Measurements from ENCODE around the gene AP5Z1.

Gene AP5Z1

DNA sequence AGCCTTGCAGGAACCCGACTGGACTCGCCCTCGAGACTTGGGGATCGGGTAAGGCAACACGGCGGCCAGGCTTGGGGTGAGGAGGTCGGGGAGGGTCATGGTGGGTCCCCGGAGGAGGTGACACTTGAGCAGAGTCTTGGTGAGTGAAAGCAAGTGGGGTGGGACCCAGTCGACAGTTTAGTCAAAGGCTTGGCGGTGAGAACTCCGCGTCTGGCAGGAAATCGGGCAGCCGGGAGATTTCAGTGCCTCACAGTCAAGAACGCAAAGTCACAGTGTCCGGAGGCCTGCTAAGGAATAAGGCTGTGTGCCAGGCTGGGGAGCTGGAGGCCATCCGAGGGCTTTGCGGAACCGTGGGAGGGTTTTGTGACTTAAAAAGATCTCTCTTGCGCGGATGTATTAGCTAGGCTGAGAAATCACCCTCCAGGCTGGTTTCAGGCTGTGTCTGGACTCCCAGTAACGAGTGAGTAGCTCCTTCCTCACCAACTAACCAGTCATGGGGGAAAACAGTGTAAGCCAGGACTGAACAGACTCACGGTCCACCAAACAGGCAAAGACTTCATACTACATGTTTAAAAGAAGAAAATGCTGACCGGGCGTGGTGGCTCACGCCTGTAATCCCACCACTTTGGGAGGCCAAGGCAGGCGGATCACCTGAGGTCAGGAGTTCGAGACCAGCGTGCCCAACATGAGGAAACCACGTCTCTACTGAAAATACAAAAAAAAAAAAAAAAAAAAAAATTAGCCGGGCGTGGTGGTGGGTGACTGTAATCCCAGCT lies 613 bp downstream of the AP5Z1 start:
- H3K4me3 ChIP-seq (ENCODE audit: insufficient read depth, low read depth, low read length, poor library complexity, severe bottlenecking) = peak overlapping the region; percentile 72
- peak; percentile 36 to 45 (median 38) for DNase-seq
- peaks cover 9% of the 10 kb centered on the region for H3K4me1 ChIP-seq (ENCODE audit: control insufficient read depth, insufficient read depth, low read length, poor library complexity, severe bottlenecking)
- H3K27me3 ChIP-seq (replicated peaks; ENCODE audit: control insufficient read depth, insufficient read depth, low read length, poor library complexity, severe bottlenecking) = no peaks in the 10 kb centered on the region
- peak overlapping the region; percentile 92 for H3K27ac ChIP-seq (ENCODE audit: insufficient read depth, low read length, poor library complexity, severe bottlenecking)
- peaks cover 11% of the 10 kb centered on the region for H3K36me3 ChIP-seq (ENCODE audit: control insufficient read depth, insufficient read depth, low read length)
- no peaks in the 10 kb centered on the region for H3K9me3 ChIP-seq (ENCODE audit: control insufficient read depth, low read length)

DNA sequence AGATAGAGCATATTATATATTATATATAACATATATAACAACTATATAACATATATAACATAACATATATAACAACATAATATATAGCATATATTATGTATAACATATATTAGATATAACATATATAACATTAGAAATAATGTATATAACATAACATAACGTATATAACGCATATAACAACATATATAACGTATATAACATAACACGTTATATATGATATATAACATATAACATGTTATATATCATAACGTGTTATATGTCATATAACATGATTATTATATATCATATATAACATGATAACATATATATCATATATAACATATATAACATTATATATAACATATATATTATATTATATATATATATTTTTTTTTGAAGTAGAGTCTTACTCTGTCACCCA lies 3.7 kb downstream of the AP5Z1 start:
- Histone ChIP-seq H3K36me3 (ENCODE audit: control insufficient read depth, insufficient read depth, low read length) (peaks cover 42% of the 10 kb centered on the region), H3K9me3 (ENCODE audit: control insufficient read depth, low read length) (no peaks in the 10 kb centered on the region), H3K27ac (ENCODE audit: insufficient read depth, low read length, poor library complexity, severe bottlenecking) (no peak overlapping the region), H3K4me1 (ENCODE audit: control insufficient read depth, insufficient read depth, low read length, poor library complexity, severe bottlenecking) (peaks cover 9% of the 10 kb centered on the region), H3K4me3 (ENCODE audit: insufficient read depth, low read depth, low read length, poor library complexity, severe bottlenecking) (no peak overlapping the region), H3K27me3 (replicated peaks; ENCODE audit: control insufficient read depth, insufficient read depth, low read length, poor library complexity, severe bottlenecking) (no peaks in the 10 kb centered on the region)
- DNase-seq = no peak

DNA sequence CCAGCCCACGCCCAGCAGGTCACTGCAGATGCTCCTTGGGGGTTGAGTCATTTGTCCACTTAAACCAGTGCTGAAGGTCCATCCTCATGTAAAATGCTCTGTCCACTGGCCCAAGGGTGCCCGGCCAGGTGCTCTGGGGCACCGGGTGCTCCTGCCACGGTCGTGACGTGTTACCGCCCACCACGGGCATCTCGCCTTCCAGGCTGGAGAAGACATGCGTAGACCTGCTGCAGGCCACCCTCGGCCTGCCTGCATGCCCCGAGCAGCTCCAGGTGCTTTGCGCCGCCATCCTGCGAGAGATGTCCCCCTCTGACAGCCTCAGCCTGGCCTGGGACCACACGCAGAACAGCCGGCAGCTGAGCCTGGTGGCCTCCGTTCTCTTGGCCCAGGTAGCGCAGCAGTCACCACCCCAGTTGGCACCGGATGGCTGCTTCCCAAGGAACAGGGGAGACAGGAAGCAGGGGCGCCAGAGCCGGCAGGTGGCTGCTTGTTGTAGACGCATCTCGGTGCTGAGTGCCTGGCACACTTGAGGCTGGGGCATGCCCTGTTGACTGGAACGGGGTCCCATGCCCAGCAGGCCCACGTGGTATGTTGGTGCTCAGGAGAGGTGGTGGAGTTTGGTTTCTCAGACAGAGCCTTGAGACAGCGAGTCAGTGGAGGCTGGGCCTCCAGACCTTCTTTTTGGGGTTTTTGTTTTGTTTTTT lies 6.1 kb downstream of the AP5Z1 start:
- no peak overlapping the region for H3K27ac ChIP-seq (ENCODE audit: insufficient read depth, low read length, poor library complexity, severe bottlenecking)
- H3K4me3 ChIP-seq (ENCODE audit: insufficient read depth, low read depth, low read length, poor library complexity, severe bottlenecking) = no peak overlapping the region
- peaks cover 66% of the 10 kb centered on the region for H3K36me3 ChIP-seq (ENCODE audit: control insufficient read depth, insufficient read depth, low read length)
- no peak for DNase-seq
- peaks cover 4% of the 10 kb centered on the region for H3K4me1 ChIP-seq (ENCODE audit: control insufficient read depth, insufficient read depth, low read length, poor library complexity, severe bottlenecking)
- no peaks in the 10 kb centered on the region for H3K27me3 ChIP-seq (replicated peaks; ENCODE audit: control insufficient read depth, insufficient read depth, low read length, poor library complexity, severe bottlenecking)
- H3K9me3 ChIP-seq (ENCODE audit: control insufficient read depth, low read length) = no peaks in the 10 kb centered on the region

DNA sequence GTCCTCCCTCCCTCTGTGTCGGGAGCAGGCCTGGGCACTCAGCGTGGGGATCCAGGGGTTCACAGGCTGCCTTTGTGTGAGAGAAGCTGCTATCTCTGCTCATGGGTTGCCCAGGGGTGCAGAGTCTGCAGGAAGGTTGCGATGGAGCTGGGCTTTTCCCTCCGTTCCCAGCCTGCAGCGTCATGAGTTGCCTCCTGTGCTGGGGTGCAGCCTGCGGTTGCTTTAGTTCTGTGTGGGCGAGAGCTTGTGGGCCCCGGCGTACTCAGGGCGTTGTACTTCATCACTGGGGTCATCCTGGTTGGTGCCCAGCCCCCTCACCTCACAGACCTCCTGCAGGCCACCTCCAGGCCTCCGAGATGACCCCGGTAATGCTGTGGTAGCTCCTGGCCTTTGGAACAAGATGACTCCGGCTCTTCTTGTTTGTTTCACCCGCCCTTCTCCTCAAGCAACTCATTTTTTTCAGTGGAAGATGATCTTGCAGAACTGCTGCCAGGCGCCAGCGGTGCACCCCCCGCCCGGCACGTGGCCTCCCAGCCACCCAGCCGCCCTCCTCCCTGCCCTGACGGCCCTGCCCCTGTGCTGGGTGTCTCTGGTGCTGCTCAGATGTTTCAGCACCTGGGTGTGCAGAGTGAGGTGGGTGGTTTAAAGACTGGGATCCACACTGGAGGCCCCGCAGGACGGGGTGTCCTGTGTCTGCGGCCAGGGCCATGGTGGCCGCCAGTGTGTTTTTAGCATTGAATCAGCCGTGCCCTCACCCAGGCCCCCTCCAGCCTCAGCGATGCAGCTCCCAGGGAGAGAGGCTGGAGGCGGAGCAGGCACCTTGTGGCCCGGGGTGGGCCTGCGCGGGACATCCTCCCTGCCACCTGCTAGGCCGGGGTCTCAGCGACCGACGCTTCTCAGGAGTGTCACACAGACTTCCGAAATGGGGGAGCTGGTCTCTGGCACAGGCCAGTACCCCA lies 7.2 kb downstream of the AP5Z1 start:
- Histone ChIP-seq H3K4me1 (ENCODE audit: control insufficient read depth, insufficient read depth, low read length, poor library complexity, severe bottlenecking) (no peaks in the 10 kb centered on the region), H3K36me3 (ENCODE audit: control insufficient read depth, insufficient read depth, low read length) (peaks cover 75% of the 10 kb centered on the region), H3K4me3 (ENCODE audit: insufficient read depth, low read depth, low read length, poor library complexity, severe bottlenecking) (no peak overlapping the region), H3K9me3 (ENCODE audit: control insufficient read depth, low read length) (no peaks in the 10 kb centered on the region), H3K27ac (ENCODE audit: insufficient read depth, low read length, poor library complexity, severe bottlenecking) (no peak overlapping the region), H3K27me3 (replicated peaks; ENCODE audit: control insufficient read depth, insufficient read depth, low read length, poor library complexity, severe bottlenecking) (no peaks in the 10 kb centered on the region)
- DNase-seq = no peak

DNA sequence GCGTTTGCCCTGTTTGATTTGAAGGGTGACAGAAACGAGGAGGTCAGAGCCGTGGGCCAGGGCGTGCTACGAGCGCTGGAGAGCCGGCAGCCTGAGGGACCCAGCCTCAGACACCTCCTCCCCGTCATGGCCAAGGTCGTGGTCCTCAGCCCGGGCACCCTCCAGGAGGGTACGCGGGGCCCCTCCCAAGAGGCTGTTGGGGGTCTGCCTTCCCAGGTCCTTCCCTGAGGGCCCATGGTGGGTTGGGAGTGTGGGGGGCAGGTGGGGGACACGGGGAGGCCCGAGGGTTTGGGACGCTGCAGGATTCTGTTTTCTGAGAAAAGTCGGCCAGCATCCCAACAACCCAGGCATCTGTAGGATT lies 7.8 kb downstream of the AP5Z1 start:
- no peaks in the 10 kb centered on the region for H3K4me1 ChIP-seq (ENCODE audit: control insufficient read depth, insufficient read depth, low read length, poor library complexity, severe bottlenecking)
- no peak overlapping the region for H3K4me3 ChIP-seq (ENCODE audit: insufficient read depth, low read depth, low read length, poor library complexity, severe bottlenecking)
- no peaks in the 10 kb centered on the region for H3K9me3 ChIP-seq (ENCODE audit: control insufficient read depth, low read length)
- peaks cover 76% of the 10 kb centered on the region for H3K36me3 ChIP-seq (ENCODE audit: control insufficient read depth, insufficient read depth, low read length)
- H3K27me3 ChIP-seq (replicated peaks; ENCODE audit: control insufficient read depth, insufficient read depth, low read length, poor library complexity, severe bottlenecking) = no peaks in the 10 kb centered on the region
- no peak overlapping the region for H3K27ac ChIP-seq (ENCODE audit: insufficient read depth, low read length, poor library complexity, severe bottlenecking)
- DNase-seq = no peak

DNA sequence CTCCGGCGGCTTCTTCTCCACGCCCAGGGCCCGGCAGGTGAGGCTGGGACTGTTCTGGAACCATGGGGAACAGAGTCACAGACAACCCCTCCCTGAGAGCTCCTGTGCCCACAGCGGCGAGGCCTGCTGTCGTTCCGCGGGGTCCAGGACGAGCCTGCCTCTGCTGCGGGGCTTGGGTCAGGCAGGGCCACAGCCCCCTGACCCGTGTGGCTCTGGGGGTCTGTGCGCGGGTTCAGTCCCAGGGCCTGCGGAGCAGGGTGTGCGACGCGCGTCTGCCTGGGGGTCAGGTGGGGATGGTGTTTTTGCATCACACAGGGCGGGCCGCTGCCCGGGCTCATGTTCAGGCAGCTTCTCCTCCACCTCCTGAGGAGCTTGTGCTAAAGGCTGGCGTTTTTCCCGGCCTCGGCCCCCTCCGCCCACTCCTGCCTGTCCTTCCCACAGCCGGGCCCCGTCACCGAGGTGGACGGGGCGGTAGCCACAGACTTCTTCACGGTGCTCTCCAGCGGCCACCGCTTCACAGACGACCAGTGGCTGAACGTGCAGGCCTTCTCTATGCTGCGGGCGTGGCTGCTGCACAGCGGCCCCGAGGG lies 8.4 kb downstream of the AP5Z1 start:
- no peak overlapping the region for H3K4me3 ChIP-seq (ENCODE audit: insufficient read depth, low read depth, low read length, poor library complexity, severe bottlenecking)
- no peaks in the 10 kb centered on the region for H3K4me1 ChIP-seq (ENCODE audit: control insufficient read depth, insufficient read depth, low read length, poor library complexity, severe bottlenecking)
- no peak for DNase-seq
- no peak overlapping the region for H3K27ac ChIP-seq (ENCODE audit: insufficient read depth, low read length, poor library complexity, severe bottlenecking)
- no peaks in the 10 kb centered on the region for H3K27me3 ChIP-seq (replicated peaks; ENCODE audit: control insufficient read depth, insufficient read depth, low read length, poor library complexity, severe bottlenecking)
- H3K36me3 ChIP-seq (ENCODE audit: control insufficient read depth, insufficient read depth, low read length) = peaks cover 82% of the 10 kb centered on the region
- no peaks in the 10 kb centered on the region for H3K9me3 ChIP-seq (ENCODE audit: control insufficient read depth, low read length)

DNA sequence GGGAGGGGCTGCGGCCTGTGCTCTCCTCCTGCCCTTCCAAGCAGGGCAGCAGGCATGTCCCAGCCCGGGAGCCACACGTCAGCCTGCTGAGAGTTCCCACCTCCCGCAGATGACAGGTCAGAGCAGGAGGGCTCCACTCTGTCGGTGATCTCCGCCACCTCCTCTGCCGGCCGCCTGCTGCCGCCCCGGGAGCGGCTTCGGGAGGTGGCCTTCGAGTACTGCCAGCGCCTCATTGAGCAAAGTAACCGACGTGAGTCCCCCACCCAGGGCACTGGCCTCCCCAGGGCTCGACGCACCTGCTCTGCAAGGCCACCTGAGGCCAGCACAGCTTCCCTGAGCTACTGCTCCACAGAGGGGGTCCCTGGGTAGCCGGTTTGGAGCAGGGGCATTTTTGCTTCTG lies 9.4 kb downstream of the AP5Z1 start:
- DNase-seq = no peak
- Histone ChIP-seq H3K27me3 (replicated peaks; ENCODE audit: control insufficient read depth, insufficient read depth, low read length, poor library complexity, severe bottlenecking) (no peaks in the 10 kb centered on the region), H3K36me3 (ENCODE audit: control insufficient read depth, insufficient read depth, low read length) (peaks cover 90% of the 10 kb centered on the region), H3K4me1 (ENCODE audit: control insufficient read depth, insufficient read depth, low read length, poor library complexity, severe bottlenecking) (no peaks in the 10 kb centered on the region), H3K9me3 (ENCODE audit: control insufficient read depth, low read length) (no peaks in the 10 kb centered on the region), H3K4me3 (ENCODE audit: insufficient read depth, low read depth, low read length, poor library complexity, severe bottlenecking) (no peak overlapping the region), H3K27ac (ENCODE audit: insufficient read depth, low read length, poor library complexity, severe bottlenecking) (no peak overlapping the region)

DNA sequence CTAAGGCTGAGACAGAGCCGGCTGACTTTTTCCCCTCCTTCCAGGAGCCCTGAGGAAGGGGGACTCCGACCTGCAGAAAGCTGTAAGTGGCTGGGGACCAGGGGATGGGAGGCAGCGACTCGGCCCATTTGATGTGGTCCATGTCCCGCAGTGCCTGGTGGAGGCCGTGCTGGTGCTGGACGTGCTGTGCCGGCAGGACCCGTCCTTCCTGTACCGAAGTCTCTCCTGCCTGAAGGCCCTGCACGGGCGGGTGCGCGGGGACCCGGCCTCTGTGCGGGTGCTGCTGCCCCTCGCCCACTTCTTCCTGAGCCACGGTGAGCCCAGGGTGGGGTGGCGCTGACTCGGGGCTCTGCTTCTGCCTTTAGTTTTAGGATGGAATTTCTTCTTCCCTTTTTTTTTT lies 9.9 kb downstream of the AP5Z1 start:
- H3K27me3 ChIP-seq (replicated peaks; ENCODE audit: control insufficient read depth, insufficient read depth, low read length, poor library complexity, severe bottlenecking) = no peaks in the 10 kb centered on the region
- H3K9me3 ChIP-seq (ENCODE audit: control insufficient read depth, low read length) = no peaks in the 10 kb centered on the region
- H3K4me1 ChIP-seq (ENCODE audit: control insufficient read depth, insufficient read depth, low read length, poor library complexity, severe bottlenecking) = no peaks in the 10 kb centered on the region
- no peak for DNase-seq
- no peak overlapping the region for H3K27ac ChIP-seq (ENCODE audit: insufficient read depth, low read length, poor library complexity, severe bottlenecking)
- H3K36me3 ChIP-seq (ENCODE audit: control insufficient read depth, insufficient read depth, low read length) = peaks cover 96% of the 10 kb centered on the region
- H3K4me3 ChIP-seq (ENCODE audit: insufficient read depth, low read depth, low read length, poor library complexity, severe bottlenecking) = no peak overlapping the region

DNA sequence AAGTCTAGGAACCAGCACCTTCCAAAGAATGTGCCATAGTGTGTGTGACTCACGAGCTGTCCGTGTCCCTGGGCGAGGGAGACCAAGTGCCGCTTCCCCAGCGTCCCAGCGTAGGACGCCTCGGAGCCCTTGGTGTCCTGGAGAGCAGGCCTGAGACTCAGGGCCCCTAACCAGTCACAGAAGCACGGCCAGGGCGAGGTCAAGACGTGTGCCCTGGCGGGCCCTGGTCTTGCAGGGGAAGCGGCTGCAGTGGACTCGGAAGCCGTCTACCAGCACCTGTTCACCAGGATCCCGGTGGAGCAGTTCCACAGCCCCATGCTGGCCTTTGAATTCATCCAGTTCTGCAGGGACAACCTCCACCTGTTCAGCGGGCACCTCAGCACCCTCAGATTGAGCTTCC lies 10.6 kb downstream of the AP5Z1 start:
- H3K4me1 ChIP-seq (ENCODE audit: control insufficient read depth, insufficient read depth, low read length, poor library complexity, severe bottlenecking) = no peaks in the 10 kb centered on the region
- H3K27ac ChIP-seq (ENCODE audit: insufficient read depth, low read length, poor library complexity, severe bottlenecking) = no peak overlapping the region
- no peak for DNase-seq
- no peaks in the 10 kb centered on the region for H3K9me3 ChIP-seq (ENCODE audit: control insufficient read depth, low read length)
- no peak overlapping the region for H3K4me3 ChIP-seq (ENCODE audit: insufficient read depth, low read depth, low read length, poor library complexity, severe bottlenecking)
- no peaks in the 10 kb centered on the region for H3K27me3 ChIP-seq (replicated peaks; ENCODE audit: control insufficient read depth, insufficient read depth, low read length, poor library complexity, severe bottlenecking)
- peaks cover 98% of the 10 kb centered on the region for H3K36me3 ChIP-seq (ENCODE audit: control insufficient read depth, insufficient read depth, low read length)

Measured in effector memory CD4-positive, alpha-beta T cell (primary cell).